H1 (cell line): ENCODE measurements around the gene ADD3. TPM values are rescaled to one million over a fixed set of nuclear protein-coding genes. Genes with fewer than 3 reads are reported as not detected.
A peak's percentile ranks its signal among the peaks of the same experiment; 100 is the strongest.

Experiments used
- CTCF ChIA-PET: fragments of 300-600 bp; sonication (Branson Sonifier 250); formaldehyde crosslinking; loops from one replicate; lab custom pipeline; 2021; ENCODE audit not compliant: partially characterized antibody; lab: Charles Lee
- POLR2A ChIA-PET: fragments of 300-600 bp; sonication (Branson Sonifier 250); formaldehyde crosslinking; loops from one replicate; lab custom pipeline; 2021; ENCODE audit warnings: inconsistent platforms; ENCODE audit not compliant: partially characterized antibody; lab: Charles Lee
- DNase-seq, 2 experiments: peaks; one replicate each; pipeline versions ENCODE4 v3.0.0 to v3.0.0-alpha.2; 2010 to 2022; ENCODE audit warnings: low spot score in 2 of 2, low read depth in 1 of 2, mixed read lengths in 1 of 2
- FAIRE-seq: peaks from 2 replicates; lab custom pipeline; 2011; peaks lifted over from hg19 to GRCh38; lab: Jason Lieb, UNC
- H2AFZ ChIP-seq: 2 replicates; pipeline ENCODE4 v1.8.1; 2012; ENCODE audit warnings: low read length, inconsistent platforms
- H2AK5ac ChIP-seq: 2 replicates; pipeline ENCODE4 v1.6.1; 2013; ENCODE audit warnings: low read depth, low read length
- H2BK120ac ChIP-seq: replicated peaks from 2 replicates; pipeline ENCODE3; 2013; ENCODE audit warnings: low read depth, low read length, inconsistent platforms
- H2BK12ac ChIP-seq: 2 replicates; pipeline ENCODE4 v1.6.1; 2013; ENCODE audit warnings: low read depth, low read length
- H2BK15ac ChIP-seq: 2 replicates; pipeline ENCODE4 v1.6.1; 2013; ENCODE audit warnings: low read length
- H2BK20ac ChIP-seq: 2 replicates; pipeline ENCODE4 v1.6.1; 2013; ENCODE audit warnings: low read length
- H2BK5ac ChIP-seq: 2 replicates; pipeline ENCODE4 v1.6.1; 2013; ENCODE audit warnings: low read depth, low read length
- H3K14ac ChIP-seq: 2 replicates; pipeline ENCODE4 v1.6.1; 2013; ENCODE audit warnings: inconsistent platforms; ENCODE audit not compliant: insufficient read length
- H3K18ac ChIP-seq: 2 replicates; pipeline ENCODE4 v1.6.1; 2013; ENCODE audit warnings: low read length; ENCODE audit errors: extremely low read depth
- H3K23ac ChIP-seq: 2 replicates; pipeline ENCODE4 v1.6.1; 2013; ENCODE audit warnings: inconsistent platforms; ENCODE audit not compliant: insufficient read length
- H3K23me2 ChIP-seq: 2 replicates; pipeline ENCODE4 v1.6.1; 2013; ENCODE audit warnings: low read depth, low read length
- H3K27ac ChIP-seq: 2 replicates; pipeline ENCODE4 v1.6.1; 2011; ENCODE audit warnings: low read depth, low read length, inconsistent platforms
- H3K27me3 ChIP-seq, 4 experiments: replicated peaks in 1 of 4; 1 replicate in 1 of 4; 2 replicates in 3 of 4; pipeline versions ENCODE4 v1.6.1 to v1.8.1; 2011 to 2013; ENCODE audit warnings: low read length in 3 of 4, mild to moderate bottlenecking in 3 of 4, inconsistent platforms in 2 of 4, mixed read lengths in 2 of 4, moderate library complexity in 1 of 4; ENCODE audit not compliant: control insufficient read depth in 3 of 4, insufficient read depth in 3 of 4; ENCODE audit errors: extremely low read depth in 1 of 4
- H3K36me3 ChIP-seq, 4 experiments: 2 replicates each; pipeline versions ENCODE4 v1.6.1 to v1.8.1; 2011 to 2013; ENCODE audit warnings: mild to moderate bottlenecking in 4 of 4, low read length in 3 of 4, moderate library complexity in 2 of 4, control low read depth in 1 of 4, inconsistent platforms in 1 of 4; ENCODE audit not compliant: insufficient read depth in 4 of 4, control insufficient read depth in 2 of 4
- H3K4ac ChIP-seq: replicated peaks from 2 replicates; pipeline ENCODE3; 2013; ENCODE audit warnings: low read length, low read depth, mixed read lengths, inconsistent platforms; ENCODE audit not compliant: insufficient read length
- H3K4me1 ChIP-seq, 4 experiments: replicated peaks in 1 of 4; 1 replicate in 1 of 4; 2 replicates in 3 of 4; pipeline versions ENCODE4 v1.6.1 to v1.8.1; 2011 to 2013; ENCODE audit warnings: low read length in 3 of 4, inconsistent platforms in 2 of 4, mixed read lengths in 1 of 4; ENCODE audit not compliant: insufficient read depth in 4 of 4, control insufficient read depth in 3 of 4
- H3K4me2 ChIP-seq, 2 experiments: 2 replicates each; pipeline versions ENCODE4 v1.6.1 to v1.8.1; 2011 to 2013; ENCODE audit warnings: low read depth in 2 of 2, low read length in 2 of 2, control low read depth in 1 of 2, inconsistent platforms in 1 of 2, mild to moderate bottlenecking in 1 of 2; ENCODE audit not compliant: insufficient read depth in 1 of 2
- H3K4me3 ChIP-seq, 4 experiments: fragments of 200-600, 300-600 bp in 1 of 4; sonication (generic), shearing (Covaris generic), sonication (Bioruptor Twin) in 1 of 4; 2 replicates each; pipeline versions ENCODE4 v1.5.1 to v1.8.1; 2011 to 2016; ENCODE audit warnings: low read length in 4 of 4, low read depth in 3 of 4, control low read depth in 2 of 4, inconsistent platforms in 2 of 4, mild to moderate bottlenecking in 2 of 4, mixed read lengths in 1 of 4, moderate library complexity in 1 of 4; ENCODE audit not compliant: insufficient read depth in 2 of 4; ENCODE audit errors: extremely low read depth in 1 of 4
- H3K56ac ChIP-seq: replicated peaks from 2 replicates; pipeline ENCODE3; 2013; ENCODE audit warnings: low read depth, mild to moderate bottlenecking, mixed read lengths, low read length, inconsistent platforms; ENCODE audit not compliant: insufficient read length
- H3K79me1 ChIP-seq: 2 replicates; pipeline ENCODE4 v1.6.1; 2013; ENCODE audit warnings: low read depth, low read length, control low read depth
- H3K79me2 ChIP-seq, 2 experiments: 2 replicates each; pipeline versions ENCODE4 v1.6.1 to v1.8.1; 2012 to 2013; ENCODE audit warnings: low read length in 2 of 2, mild to moderate bottlenecking in 2 of 2, inconsistent platforms in 1 of 2; ENCODE audit not compliant: insufficient read depth in 2 of 2, control insufficient read depth in 1 of 2
- H3K9ac ChIP-seq, 4 experiments: replicated peaks in 1 of 4; 1 replicate in 1 of 4; 2 replicates in 3 of 4; pipeline versions ENCODE4 v1.6.1 to v1.8.1; 2011 to 2013; ENCODE audit warnings: low read depth in 3 of 4, low read length in 3 of 4, control low read depth in 2 of 4, mild to moderate bottlenecking in 2 of 4, moderate library complexity in 2 of 4, inconsistent platforms in 1 of 4; ENCODE audit errors: extremely low read depth in 1 of 4
- H3K9me3 ChIP-seq, 2 experiments: 2 replicates each; pipeline versions ENCODE4 v1.6.1 to v1.8.1; 2012 to 2013; ENCODE audit warnings: mild to moderate bottlenecking in 2 of 2, moderate library complexity in 2 of 2, control low read depth in 1 of 2, inconsistent platforms in 1 of 2, low read depth in 1 of 2, low read length in 1 of 2, mixed read lengths in 1 of 2; ENCODE audit not compliant: insufficient read depth in 2 of 2
- H4K20me1 ChIP-seq, 2 experiments: replicated peaks in 1 of 2; 2 replicates each; pipeline versions ENCODE3 to v1.8.1; 2011 to 2013; ENCODE audit warnings: inconsistent platforms in 2 of 2, low read length in 2 of 2, mild to moderate bottlenecking in 1 of 2; ENCODE audit not compliant: insufficient read depth in 2 of 2, control insufficient read depth in 1 of 2
- H4K5ac ChIP-seq: 2 replicates; pipeline ENCODE4 v1.6.1; 2013; ENCODE audit warnings: low read length, low read depth, mixed read lengths, inconsistent platforms; ENCODE audit not compliant: insufficient read length
- H4K8ac ChIP-seq: 2 replicates; pipeline ENCODE4 v1.8.0; 2013; ENCODE audit warnings: mild to moderate bottlenecking, moderate library complexity, low read length, inconsistent platforms; ENCODE audit not compliant: insufficient read depth; ENCODE audit errors: extremely low read depth
- H4K91ac ChIP-seq: replicated peaks from 2 replicates; pipeline ENCODE3; 2013; ENCODE audit warnings: low read length, mixed read lengths, inconsistent platforms; ENCODE audit not compliant: insufficient read length
- BACH1 ChIP-seq: IDR thresholded peaks from 2 replicates; pipeline ENCODE4 v1.6.1; 2012; ENCODE audit warnings: low read length, improper control_type of control experiment
- CHD2 ChIP-seq: IDR thresholded peaks from 2 replicates; pipeline ENCODE4 v1.6.1; 2012; ENCODE audit warnings: low read length, improper control_type of control experiment
- CREB1 ChIP-seq: IDR thresholded peaks from 2 replicates; pipeline ENCODE4 v1.6.1; 2012; ENCODE audit warnings: inconsistent platforms
- KDM4A ChIP-seq: IDR thresholded peaks from one replicate; pipeline ENCODE4 v1.7.1; 2012; ENCODE audit warnings: low read depth, mild to moderate bottlenecking, moderate library complexity, low read length, inconsistent platforms; ENCODE audit not compliant: severe bottlenecking
- MAFK ChIP-seq: IDR thresholded peaks from 2 replicates; pipeline ENCODE4 v1.6.1; 2012; ENCODE audit warnings: low read depth, mild to moderate bottlenecking, improper control_type of control experiment, low read length
- TCF12 ChIP-seq: IDR thresholded peaks from 2 replicates; pipeline ENCODE4 v1.6.1; 2011; ENCODE audit warnings: low read depth, mild to moderate bottlenecking, low read length
- WGBS, 2 experiments: shearing (Covaris generic) in 1 of 2; methylation state at CpG; one replicate each; pipeline versions ENCODE4 v1.1.6 to v1.1.7; 2013 to 2015; ENCODE audit warnings: low lambda C conversion rate in 2 of 2, mixed read lengths in 2 of 2, inconsistent platforms in 1 of 2, low coverage in 1 of 2, missing lambda C conversion rate in 1 of 2; ENCODE audit not compliant: insufficient replicate concordance in 2 of 2, insufficient coverage in 1 of 2, insufficient read length in 1 of 2; ENCODE audit errors: extremely low coverage in 1 of 2, missing lambda C conversion rate in 1 of 2; 5-methylcytosine and 5-hydroxymethylcytosine counted together
- polyA plus RNA-seq, 7 experiments: library from polyadenylated mRNA; depleted of rRNA in 3 of 7; stranded (reverse) in 5 of 7; unstranded in 2 of 7; fragments of >200 nt in 5 of 7; fragments of 200-250 nt in 2 of 7; gene quantifications; 1 replicate in 5 of 7; 2 replicates in 1 of 7; 4 replicates in 1 of 7; pipeline versions ENCODE4 v1.2.1 to v1.2.3, GENCODE V29; 2011 to 2013; ENCODE audit warnings: missing spikeins in 2 of 7, mixed read lengths in 2 of 7
- total RNA-seq: library from RNA; stranded (reverse); fragmentation: NEBNext Ultra II Directional; extraction: Animal tissue kit (Norgen Biotek cat#: 25700); gene quantifications from 2 replicates; pipeline ENCODE4 v1.2.1, GENCODE V29; 2021

The ADD3 gene
- total and polyA plus RNA-seq, 2 of the 8 experiments (the other 6 are each of a cell fraction or from before 2014, with no cell fraction given), result 44.7 to 85.6 TPM

- Histone ChIP-seq H2AK5ac (no peak overlapping the region), H2AFZ (no peak overlapping the region), H3K18ac (peak overlapping the region; percentile 3; the same call in 1 of the 2 replicates), H3K9me3 (no peaks in the 10 kb centered on the region), H3K79me2 (peaks cover 12 to 98% of the 10 kb centered on the region in 2 experiments; a peak in 3 of 4 replicates), H3K4ac (no peak overlapping the region), H3K4me1 (peaks cover 0 to 22% (median 17%) of the 10 kb centered on the region in 4 experiments; a peak in 6 of 7 replicates), H3K23ac (no peak overlapping the region), H3K23me2 (peaks cover 4% of the 10 kb centered on the region), H3K79me1 (no peaks in the 10 kb centered on the region; the same call in 1 of the 2 replicates), H4K20me1 (peaks cover 6% of the 10 kb centered on the region in 2 experiments), H3K27ac (0 out of 2 replicates have a peak overlapping the region, but pooled peaks have one; percentile 11), H4K91ac (no peak overlapping the region), H4K8ac (no peak overlapping the region), H2BK15ac (no peak overlapping the region), H3K27me3 (no peaks in the 10 kb centered on the region), H3K4me3 (no peak overlapping the region), H3K4me2 (peak overlapping the region; percentile 5 to 12; a peak in 3 of 4 replicates), H3K9ac (no peak overlapping the region), H3K36me3 (no peaks in the 10 kb centered on the region), H3K56ac (no peak overlapping the region), H3K14ac (no peak overlapping the region), H2BK5ac (0 out of 2 replicates have a peak overlapping the region, but pooled peaks have one; percentile 2), H2BK12ac (no peak overlapping the region), H2BK120ac (no peak overlapping the region), H2BK20ac (no peak overlapping the region), H4K5ac (no peak overlapping the region)
- ChIA-PET POLR2A (interaction anchor here (1.4 kb wide), 1 partner anchor 9 kb away, joined by 4 read pairs; no protein-coding TSS in a partner anchor), CTCF (interaction anchor here (0.6 to 5.2 kb wide), 9 partner anchors 13 to 130 kb away, joined by 3 to 48 read pairs (median 5); no protein-coding TSS in a partner anchor)
- DNase-seq (no peak), FAIRE-seq (no peak)
- no peak for TF ChIP-seq CREB1
- TF ChIP-seq CHD2, result no peak
- TF ChIP-seq TCF12, result no peak
- no peak for TF ChIP-seq KDM4A
- TF ChIP-seq MAFK, result peak; percentile 61
- TF ChIP-seq BACH1, result 0 out of 2 replicates have a peak, but pooled peaks have one; percentile 19
- WGBS, 2 experiments, result 56% methylated on average over 4 of the region's 4 CpGs; no CpG with 5 or more reads in 1 of the 2 experiments
These were observed 6.0 kb downstream of the ADD3 start for GRCh38 chr10:110013630-110014293.
